Mammary epithelial cell (primary cell): ENCODE measurements around the gene SEMA4D.

Source experiments
- CTCF ChIP-seq, 2 donors: IDR thresholded peaks in 1 of 2; conservative IDR thresholded peaks in 1 of 2; 2 replicates each; pipeline ENCODE4 v1.5.1; 2011 to 2012; ENCODE audit warnings: inconsistent platforms in 2 of 2, low read length in 2 of 2, mild to moderate bottlenecking in 2 of 2, control low read depth in 1 of 2, low read depth in 1 of 2; ENCODE audit not compliant: insufficient read depth in 1 of 2; ENCODE audit errors: extremely low read depth in 1 of 2
- EZH2 ChIP-seq: IDR thresholded peaks from 2 replicates; pipeline ENCODE4 v1.6.1; 2012; ENCODE audit warnings: low read length, inconsistent platforms, borderline replicate concordance

- no peak for TF ChIP-seq CTCF (conservative IDR thresholded peaks at IDR 0.05 in 1 of 2, IDR thresholded peaks at IDR 0.05 in 1 of 2; ENCODE audit: extremely low read depth in 1 of 2, insufficient read depth in 1 of 2, low read depth in 1 of 2, low read length in 2 of 2)
- TF ChIP-seq EZH2 = no peak
Measured at GRCh38 chr9:89480825-89481537, 16.9 kb downstream of the SEMA4D start.
